ENCODE results near the gene SERPINE2. TPM values are rescaled to one million over a fixed set of nuclear protein-coding genes. Genes with fewer than 3 reads are reported as not detected.
"Not testable (repeated sequence)": the region's sequence is repeated elsewhere in the genome, so short reads cannot be mapped to it uniquely, and the experiment has no call there.

SERPINE2 gene
- total RNA-seq, 1 donor from 2014 or later, result 5.6 TPM

- intact Hi-C loops (cut with DNase I), result no loop called here
- H3K27ac ChIP-seq, result no peak overlapping the region
- DNase-seq, result no peak
- no peak for ATAC-seq
- H3K36me3 ChIP-seq, result no peaks in the 10 kb centered on the region
- no peaks in the 10 kb centered on the region for H3K9me3 ChIP-seq
- peak overlapping the region; percentile 94 for H3K4me3 ChIP-seq
- H3K27me3 ChIP-seq (ENCODE audit: low read depth), result no peaks in the 10 kb centered on the region
- no peak for TF ChIP-seq CTCF (IDR thresholded peaks at IDR 0.05)
- H3K4me1 ChIP-seq, result peaks cover 36% of the 10 kb centered on the region
Observed at GRCh38 chr2:223943561-223944008, 95.5 kb downstream of the SERPINE2 start.

- no peak for TF ChIP-seq CTCF (IDR thresholded peaks at IDR 0.05)
- intact Hi-C loops (cut with DNase I), result no loop called here
- H3K27ac ChIP-seq, result no peak overlapping the region
- ATAC-seq (no peak), DNase-seq (no peak)
- peaks cover 38% of the 10 kb centered on the region for H3K4me1 ChIP-seq
- no peaks in the 10 kb centered on the region for H3K36me3 ChIP-seq
- H3K27me3 ChIP-seq (ENCODE audit: low read depth), result no peaks in the 10 kb centered on the region
- no peaks in the 10 kb centered on the region for H3K9me3 ChIP-seq
- H3K4me3 ChIP-seq, result peak overlapping the region; percentile 94
Observed at GRCh38 chr2:223943135-223943534, 96.0 kb downstream of the SERPINE2 start.

GRCh38 chr2:223941579-223942277 is 97.4 kb downstream of the SERPINE2 start:
- peaks cover 52% of the 10 kb centered on the region for H3K4me1 ChIP-seq
- H3K4me3 ChIP-seq, result no peak overlapping the region
- H3K27me3 ChIP-seq (ENCODE audit: low read depth), result no peaks in the 10 kb centered on the region
- ATAC-seq, result no peak
- H3K27ac ChIP-seq, result no peak overlapping the region
- intact Hi-C loops (cut with DNase I), result no loop called here
- no peak for TF ChIP-seq CTCF (IDR thresholded peaks at IDR 0.05)
- no peaks in the 10 kb centered on the region for H3K9me3 ChIP-seq
- DNase-seq, result no peak
- H3K36me3 ChIP-seq, result no peaks in the 10 kb centered on the region

GRCh38 chr2:223939438-223939837 is 99.6 kb downstream of the SERPINE2 start:
- H3K9me3 ChIP-seq; H3K27ac ChIP-seq; DNase-seq; H3K36me3 ChIP-seq; ATAC-seq; H3K27me3 ChIP-seq (ENCODE audit: low read depth); intact Hi-C loops (cut with DNase I); H3K4me3 ChIP-seq: not testable (repeated sequence)
- H3K4me1 ChIP-seq, result peaks cover 58% of the 10 kb centered on the region

- ATAC-seq (no peak), DNase-seq (no peak)
- H3K27ac ChIP-seq, result no peak overlapping the region
- H3K36me3 ChIP-seq, result no peaks in the 10 kb centered on the region
- no peak for TF ChIP-seq CTCF (IDR thresholded peaks at IDR 0.05)
- H3K9me3 ChIP-seq, result no peaks in the 10 kb centered on the region
- H3K4me3 ChIP-seq, result no peak overlapping the region
- H3K4me1 ChIP-seq, result peaks cover 63% of the 10 kb centered on the region
- no peaks in the 10 kb centered on the region for H3K27me3 ChIP-seq (ENCODE audit: low read depth)
- intact Hi-C loops (cut with DNase I), result no loop called here
Observed at GRCh38 chr2:223937535-223937934, 101.6 kb downstream of the SERPINE2 start.

GRCh38 chr2:223936862-223937326 is 102.2 kb downstream of the SERPINE2 start:
- peaks cover 63% of the 10 kb centered on the region for H3K4me1 ChIP-seq

More at GRCh38 chr2:223936862-223937326, 102.2 kb downstream of the SERPINE2 start:
- Histone ChIP-seq H3K4me3 (no peak overlapping the region), H3K36me3 (no peaks in the 10 kb centered on the region), H3K27me3 (ENCODE audit: low read depth) (no peaks in the 10 kb centered on the region), H3K9me3 (no peaks in the 10 kb centered on the region), H3K27ac (no peak overlapping the region)
- no peak for TF ChIP-seq CTCF (IDR thresholded peaks at IDR 0.05)
- intact Hi-C loops (cut with DNase I), result no loop called here
- DNase-seq (no peak), ATAC-seq (no peak)
